Thyroid gland (tissue), 4 donors: ENCODE data around the gene TMEM161A. TPM values are rescaled to one million over a fixed set of nuclear protein-coding genes. Genes with fewer than 3 reads are reported as not detected.

Experiments
- DNase-seq, 2 donors: peaks; one replicate each; pipeline ENCODE4 v3.0.0-alpha.2; 2019
- H3K27ac ChIP-seq, 3 donors: fragments of 200-600 bp; sonication (generic); 1 replicate in 2 of 3; 2 replicates in 1 of 3; pipeline ENCODE4 v1.5.1; 2016 to 2019; ENCODE audit warnings: mild to moderate bottlenecking in 1 of 3, moderate library complexity in 1 of 3
- H3K27me3 ChIP-seq: fragments of 200-600 bp; sonication (generic); one replicate; pipeline ENCODE4 v1.5.1; 2019
- H3K36me3 ChIP-seq, 2 donors: fragments of 200-600 bp; sonication (generic); one replicate each; pipeline ENCODE4 v1.5.1; 2016 to 2019
- H3K4me1 ChIP-seq, 2 donors: fragments of 200-600 bp; sonication (generic); one replicate each; pipeline ENCODE4 v1.5.1; 2017 to 2019
- H3K4me3 ChIP-seq, 3 donors: fragments of 200-600 bp; sonication (generic); replicated peaks in 1 of 3; 1 replicate in 2 of 3; 2 replicates in 1 of 3; pipeline ENCODE4 v1.5.1; 2016; ENCODE audit warnings: mild to moderate bottlenecking in 1 of 3
- H3K9me3 ChIP-seq: fragments of 200-600 bp; sonication (generic); one replicate; pipeline ENCODE4 v1.5.1; 2017
- CTCF ChIP-seq, 6 experiments: fragments of 200-600 bp in 3 of 6; fragments of 450-650 bp in 3 of 6; sonication (generic) in 3 of 6; IDR thresholded peaks; one replicate each; pipeline ENCODE4 v1.5.1; 2016 to 2019; ENCODE audit warnings: antibody characterized with exemption in 6 of 6, mild to moderate bottlenecking in 2 of 6, inconsistent platforms in 1 of 6, moderate library complexity in 1 of 6
- POLR2A ChIP-seq, 2 donors: fragments of 450-650 bp; IDR thresholded peaks; one replicate each; pipeline ENCODE4 v1.6.1; 2017; ENCODE audit warnings: antibody characterized with exemption in 2 of 2, mild to moderate bottlenecking in 2 of 2, moderate library complexity in 1 of 2
- WGBS, 2 donors: methylation state at CpG; one replicate each; pipeline ENCODE4 v1.1.5; 2017; 5-methylcytosine and 5-hydroxymethylcytosine counted together
- intact Hi-C: fragments of 100-400 bp; cut with DNase I; formaldehyde crosslinking; loops from one replicate; pipeline ENCODE4 v1.15.1; 2023
- total RNA-seq, 4 donors: library from RNA; depleted of rRNA; stranded (reverse); fragments of >200 nt; gene quantifications; one replicate each; pipeline ENCODE4 v1.2.3, GENCODE V29; 2016

Gene TMEM161A
- total RNA-seq, 4 donors from 2014 or later = 29.6 to 37.8 (median 33.1) TPM

- intact Hi-C loops = no loop called here
- no peaks in the 10 kb centered on the region for H3K27me3 ChIP-seq
- H3K27ac ChIP-seq = no peak overlapping the region
- no peaks in the 10 kb centered on the region for H3K36me3 ChIP-seq
- no peak overlapping the region for H3K4me3 ChIP-seq
- peaks cover 16 to 35% of the 10 kb centered on the region in 2 donors for H3K4me1 ChIP-seq
- no peak for DNase-seq
- TF ChIP-seq CTCF (IDR thresholded peaks at IDR 0.05) (no peak), POLR2A (IDR thresholded peaks at IDR 0.05) (no peak)
- H3K9me3 ChIP-seq = no peaks in the 10 kb centered on the region
- WGBS, 2 donors = 92 to 97% methylated on average over 7 of the region's 7 CpGs
Measured at GRCh38 chr19:19077103-19077502, 61.2 kb downstream of the TMEM161A start.

DNA sequence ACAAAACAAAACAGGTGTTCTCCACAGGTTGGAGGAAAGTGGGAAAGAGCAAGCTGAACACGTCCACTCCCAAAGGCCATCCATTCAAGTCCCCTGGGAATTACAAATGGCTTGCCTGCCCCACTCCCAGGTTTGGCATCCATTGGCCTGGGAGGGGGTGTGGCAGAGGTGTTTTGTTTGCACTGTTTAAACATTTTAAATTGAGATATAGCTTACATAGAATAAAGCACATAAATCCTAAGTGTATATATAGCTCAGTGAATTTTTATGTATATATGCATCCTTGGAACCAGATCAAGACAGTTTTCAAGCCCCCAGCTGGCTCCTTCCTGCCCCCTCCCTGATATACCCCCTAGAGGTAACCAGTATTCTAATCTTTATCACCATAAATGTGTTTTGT lies 61.8 kb downstream of the TMEM161A start:
- no peak for DNase-seq
- intact Hi-C loops = no loop called here
- H3K27me3 ChIP-seq = no peaks in the 10 kb centered on the region
- H3K9me3 ChIP-seq = no peaks in the 10 kb centered on the region
- H3K36me3 ChIP-seq = no peaks in the 10 kb centered on the region
- no peak overlapping the region for H3K27ac ChIP-seq
- no peak for TF ChIP-seq POLR2A (IDR thresholded peaks at IDR 0.05)
- no peak for TF ChIP-seq CTCF (IDR thresholded peaks at IDR 0.05)
- 88 to 93% methylated on average over 1 of the region's 1 CpG for WGBS, 2 donors
- H3K4me1 ChIP-seq = peaks cover 9 to 32% of the 10 kb centered on the region in 2 donors
- no peak overlapping the region for H3K4me3 ChIP-seq

- WGBS, 2 donors = 84 to 89% methylated on average over 8 of the region's 8 CpGs
- no peak for DNase-seq
- Histone ChIP-seq H3K27ac (no peak overlapping the region), H3K4me3 (no peak overlapping the region), H3K27me3 (no peaks in the 10 kb centered on the region), H3K4me1 (peaks cover 5 to 20% of the 10 kb centered on the region in 2 donors), H3K9me3 (no peaks in the 10 kb centered on the region), H3K36me3 (no peaks in the 10 kb centered on the region)
- intact Hi-C loops = no loop called here
- TF ChIP-seq CTCF (IDR thresholded peaks at IDR 0.05) = no peak
- TF ChIP-seq POLR2A (IDR thresholded peaks at IDR 0.05) = no peak
Measured at GRCh38 chr19:19075126-19075525, 63.2 kb downstream of the TMEM161A start.

DNA sequence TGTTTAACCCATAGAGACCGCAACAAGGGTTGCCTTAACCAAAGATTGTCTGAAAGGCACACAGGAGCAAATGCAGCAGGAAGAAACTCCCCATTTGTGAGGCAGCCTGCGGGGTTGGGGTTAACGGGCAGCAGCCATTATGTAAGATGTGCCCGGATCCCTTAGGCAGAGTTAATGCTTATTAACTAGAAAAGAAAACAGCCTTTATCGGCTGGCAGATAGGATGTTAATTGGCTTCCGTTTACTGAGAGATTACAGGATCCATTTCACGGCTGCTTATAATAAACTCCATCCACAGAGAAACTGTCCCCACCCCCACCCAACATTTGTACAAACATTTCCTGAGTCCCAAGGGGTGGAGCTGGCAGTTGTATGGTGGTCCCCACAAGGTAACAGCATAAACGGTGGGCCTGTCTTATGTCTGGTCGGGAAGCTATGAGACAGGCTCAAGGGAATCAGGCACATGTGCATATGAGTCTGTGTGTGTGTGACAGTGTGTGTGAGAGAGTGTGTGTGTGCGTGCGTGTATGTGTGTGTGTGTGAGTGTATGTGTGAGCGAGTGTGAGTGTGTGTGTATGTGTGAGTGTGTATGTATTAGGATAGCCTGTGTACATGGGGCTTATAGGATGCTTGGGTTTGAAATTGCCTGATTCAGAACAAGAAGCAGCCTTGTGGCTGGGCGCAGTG lies 63.9 kb downstream of the TMEM161A start:
- 71 to 77% methylated on average over 13 of the region's 13 CpGs for WGBS, 2 donors
- intact Hi-C loops = no loop called here
- Histone ChIP-seq H3K36me3 (no peaks in the 10 kb centered on the region), H3K27me3 (no peaks in the 10 kb centered on the region), H3K4me3 (no peak overlapping the region), H3K27ac (peak overlapping the region in 1 of 3 donors; percentile 20), H3K9me3 (no peaks in the 10 kb centered on the region), H3K4me1 (peaks cover 7 to 17% of the 10 kb centered on the region in 2 donors)
- no peak for DNase-seq
- TF ChIP-seq POLR2A (IDR thresholded peaks at IDR 0.05) = no peak
- TF ChIP-seq CTCF (IDR thresholded peaks at IDR 0.05) = no peak

DNA sequence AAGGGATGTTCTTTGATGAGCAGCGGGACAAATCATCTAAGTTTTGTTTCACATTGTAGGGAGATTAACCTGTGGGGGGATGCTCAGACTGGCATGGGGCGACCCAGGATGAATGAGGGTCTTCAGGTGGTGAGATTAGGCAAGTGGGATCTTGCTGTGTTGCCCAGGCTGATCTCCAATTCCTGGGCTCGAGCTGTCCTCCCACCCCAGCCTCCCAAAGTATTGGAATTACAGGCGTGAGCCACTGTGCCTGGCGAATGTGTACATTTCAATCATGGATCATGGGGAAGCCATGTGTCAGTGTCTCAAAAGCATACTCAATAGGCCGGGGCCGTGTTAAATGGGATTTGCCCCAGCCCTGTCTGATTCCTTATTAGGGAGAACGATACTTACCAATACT lies 66.4 kb downstream of the TMEM161A start:
- 93 to 94% methylated on average over 8 of the region's 8 CpGs for WGBS, 2 donors
- no peaks in the 10 kb centered on the region for H3K27me3 ChIP-seq
- no peak for DNase-seq

More for the DNA sequence above, 66.4 kb downstream of the TMEM161A start:
- no peaks in the 10 kb centered on the region for H3K36me3 ChIP-seq
- H3K9me3 ChIP-seq = no peaks in the 10 kb centered on the region
- peak overlapping the region in 2 of 3 donors; percentile 17 to 43 for H3K27ac ChIP-seq
- no peak overlapping the region for H3K4me3 ChIP-seq
- TF ChIP-seq POLR2A (IDR thresholded peaks at IDR 0.05) = no peak
- TF ChIP-seq CTCF (IDR thresholded peaks at IDR 0.05) = no peak
- H3K4me1 ChIP-seq = peaks cover 30 to 38% of the 10 kb centered on the region in 2 donors
- intact Hi-C loops = no loop called here
